Stimulated activated CD8-positive, alpha-beta memory T cell treated with anti-CD3 and anti-CD28 coated beads, Interleukin-7, amount 100 ng/mL, for 48 hours (primary cell): ENCODE results near the gene CTNNA2.

Experiments used
- DNase-seq, 2 donors: peaks; one replicate each; pipeline ENCODE4 v3.0.0-alpha.2; 2020; ENCODE audit warnings: low read depth in 1 of 2; ENCODE audit errors: extremely low read depth in 1 of 2

Gene CTNNA2

DNA sequence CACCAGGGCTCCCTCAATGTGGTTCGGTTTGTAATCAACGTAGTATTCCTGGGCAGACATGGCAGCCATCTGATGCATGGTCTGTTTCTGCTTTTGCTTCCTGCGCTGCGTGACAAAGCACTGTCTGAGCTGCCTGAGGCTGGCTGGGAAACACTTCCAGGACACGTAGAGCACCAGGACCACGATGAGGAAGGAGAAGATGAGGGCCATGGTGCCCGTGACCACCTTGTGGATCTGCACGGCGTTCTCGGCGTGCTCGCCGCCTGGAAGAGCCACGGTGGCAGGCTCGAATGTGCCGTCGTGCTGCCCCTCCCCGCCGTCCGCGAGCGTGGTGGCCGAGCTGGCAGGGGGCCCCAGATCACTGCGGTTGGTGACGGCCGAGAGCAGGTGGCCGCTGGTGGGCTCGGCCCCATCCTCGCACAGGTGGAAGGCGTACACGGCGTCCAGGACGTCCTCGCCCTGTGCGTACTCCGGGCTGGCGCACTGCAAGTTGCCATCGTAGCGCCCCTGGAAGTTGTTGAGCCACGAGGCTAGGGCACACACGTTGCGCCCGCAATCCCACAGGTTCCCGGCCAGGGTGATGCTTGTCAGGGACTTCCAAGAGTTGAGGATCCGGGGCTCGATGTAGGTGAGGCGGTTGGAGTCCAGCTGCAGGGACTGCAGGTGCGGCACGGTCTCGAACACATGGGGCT lies 789.6 kb downstream of the CTNNA2 start:
- DNase-seq = no peak

DNA sequence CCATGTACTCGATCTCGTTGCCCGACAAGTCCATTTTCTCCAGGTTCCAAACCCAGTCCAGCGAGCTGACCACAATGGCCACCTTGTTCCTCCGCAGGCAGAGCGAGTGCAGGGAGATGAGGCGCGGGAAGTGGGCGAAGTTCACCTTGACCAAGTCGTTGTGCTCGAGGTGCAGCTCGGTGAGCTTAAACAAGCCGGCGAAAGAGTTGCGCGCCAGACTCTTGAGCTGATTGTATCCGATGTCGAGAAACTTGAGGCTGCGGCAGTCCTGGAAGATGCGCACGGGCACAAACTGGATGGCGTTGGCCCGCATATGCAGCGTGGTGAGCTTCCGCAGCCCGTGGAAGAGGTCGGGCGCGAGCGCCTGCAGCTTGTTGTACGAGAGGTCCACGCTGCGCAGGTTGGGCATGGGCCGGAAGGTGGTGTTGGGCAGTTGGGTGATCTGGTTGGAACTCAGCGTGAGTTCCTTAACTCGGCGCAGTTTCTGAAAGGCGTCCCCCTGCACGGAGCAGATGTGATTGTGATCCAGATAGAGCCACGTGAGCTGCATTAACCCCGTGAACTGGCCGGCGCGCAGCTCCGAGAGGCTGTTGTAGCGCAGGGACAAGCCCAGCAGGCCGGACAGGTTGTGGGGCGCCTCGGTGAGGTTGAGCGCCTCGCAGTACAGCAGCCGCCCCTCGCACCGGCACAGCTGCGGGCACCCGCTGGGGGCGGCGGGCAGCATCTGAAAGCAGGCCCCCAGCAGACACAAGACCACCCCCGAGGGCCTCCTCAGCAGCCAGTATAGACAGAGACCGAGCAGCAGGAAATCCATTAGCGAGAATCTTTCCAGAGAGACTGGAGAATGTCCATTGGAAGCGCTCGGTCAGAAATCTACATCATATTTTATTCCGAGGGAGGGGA lies 790.4 kb downstream of the CTNNA2 start:
- no peak for DNase-seq

DNA sequence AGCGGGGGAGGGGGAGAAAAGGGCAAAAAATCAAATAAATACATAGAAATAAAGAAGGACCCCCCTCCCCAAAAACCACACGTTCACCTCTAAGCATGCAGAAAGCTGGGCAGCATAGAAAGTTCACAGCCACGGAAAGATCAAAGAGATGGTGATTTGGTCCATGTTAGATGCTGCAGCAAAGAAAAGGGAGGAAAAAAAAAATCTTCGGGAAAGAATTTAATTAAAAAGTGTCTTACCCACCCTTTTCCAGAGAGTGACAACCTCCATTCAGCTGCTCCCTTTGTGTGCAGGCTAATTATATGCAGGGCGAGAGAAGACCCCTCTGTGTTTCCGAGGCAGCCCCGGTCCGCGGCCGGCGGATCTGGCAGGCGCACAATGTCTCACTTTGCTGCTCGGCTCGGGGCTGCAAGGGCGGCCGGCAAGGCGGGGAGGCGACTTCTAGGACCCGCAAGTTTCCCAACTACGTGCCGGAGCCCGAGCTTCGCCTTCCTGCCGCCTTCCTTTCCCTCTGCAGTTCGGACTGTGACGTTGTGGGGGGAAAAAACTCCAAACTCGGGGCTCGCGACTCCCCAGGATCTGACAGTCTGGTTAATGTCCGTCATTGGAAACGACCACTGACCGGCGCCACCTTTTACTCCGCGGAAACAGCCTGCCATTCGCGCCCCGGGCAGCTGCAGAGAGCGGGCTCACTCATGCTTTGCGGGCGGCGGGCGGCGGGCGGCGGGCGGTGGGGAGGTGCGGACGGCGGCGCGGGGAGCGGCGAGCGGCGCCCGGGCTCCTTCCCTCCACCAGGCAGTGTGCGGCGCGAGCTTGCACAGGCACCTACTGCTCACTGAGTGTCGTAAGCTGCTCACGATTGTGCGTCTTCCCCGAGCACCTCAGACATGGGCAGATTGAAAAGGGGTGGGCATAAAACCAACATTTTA lies 791.3 kb downstream of the CTNNA2 start, which contains the start of gene LRRTM1:
Gene LRRTM1 (minus strand): TSS at position 844 of the 929 bp plus-strand sequence. CDS start 933 bp downstream, outside the sequence.
- no peak for DNase-seq

DNA sequence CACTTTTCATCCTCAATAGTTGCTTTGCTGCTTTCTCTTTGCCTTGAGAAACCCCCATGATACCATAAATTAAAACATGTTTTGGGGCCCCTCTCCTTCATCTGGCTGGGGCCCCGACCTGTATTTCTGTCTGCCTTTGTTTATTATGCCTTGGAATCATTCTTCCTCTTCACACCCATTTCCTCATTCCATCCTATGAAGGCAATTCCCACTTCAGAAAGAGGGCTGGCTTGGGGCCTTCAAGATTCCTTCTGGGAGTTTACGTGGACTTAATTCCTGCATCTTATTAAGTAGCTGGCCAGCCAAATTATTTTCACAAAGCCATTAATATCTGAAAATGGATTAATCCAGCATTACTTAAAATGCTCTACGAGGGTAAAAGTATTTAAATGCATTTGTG lies 798.5 kb downstream of the CTNNA2 start:
- DNase-seq = no peak

DNA sequence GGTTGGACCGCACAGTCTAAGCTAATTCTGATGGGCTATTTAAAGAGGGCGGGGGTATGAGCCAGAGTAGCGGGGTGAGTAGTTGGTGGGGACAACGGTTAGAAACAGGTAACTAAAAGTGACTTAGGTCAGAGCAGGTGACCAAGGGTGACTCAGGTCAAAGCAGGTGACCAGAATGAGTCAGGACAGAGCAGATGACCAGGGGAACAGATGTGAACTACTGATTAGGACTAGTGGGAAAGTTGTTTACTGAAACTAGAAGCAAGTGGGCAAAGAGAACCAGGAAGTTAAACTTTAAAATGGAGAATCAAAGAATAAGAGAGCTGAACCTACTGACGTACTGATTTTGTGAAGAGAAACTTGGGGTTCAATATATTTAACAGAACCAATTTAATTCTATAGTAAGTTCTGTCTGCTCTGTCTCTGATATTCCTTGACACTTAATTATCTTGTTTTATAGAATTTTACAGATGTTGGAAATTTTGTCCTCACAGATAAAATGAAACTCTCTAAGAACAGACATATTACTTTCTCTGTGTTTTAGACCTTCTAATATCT lies 799.5 kb downstream of the CTNNA2 start:
- DNase-seq = no peak

DNA sequence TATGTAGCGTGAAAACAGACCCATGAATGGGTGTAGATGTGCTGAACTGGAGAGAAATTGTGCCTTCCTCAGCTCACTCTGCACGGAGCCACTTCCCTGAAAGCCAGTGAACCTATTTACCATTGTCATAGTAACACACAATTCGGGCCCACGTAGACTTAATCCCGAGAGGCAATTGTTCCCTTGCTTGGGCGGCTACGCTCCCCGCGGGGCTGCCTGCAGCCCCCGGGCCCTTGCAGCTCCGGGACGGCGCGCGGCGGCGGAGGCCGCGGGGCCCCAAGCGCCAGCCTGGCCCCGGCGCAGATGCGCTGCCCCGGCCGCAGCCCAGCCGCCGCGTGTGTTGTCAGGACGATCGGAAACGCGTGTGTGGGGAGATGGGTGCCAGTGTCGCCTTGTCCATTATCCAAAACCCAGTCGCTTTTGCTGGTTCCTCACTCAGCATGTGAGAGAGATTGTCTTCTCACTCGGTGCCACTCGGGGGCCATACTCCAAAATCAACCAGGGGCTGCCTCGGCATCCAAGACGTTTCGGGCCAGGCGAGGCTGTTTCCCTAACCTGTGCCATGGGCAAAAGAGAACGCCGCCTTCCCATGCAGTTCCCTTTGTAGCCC lies 809.6 kb downstream of the CTNNA2 start:
- no peak for DNase-seq

DNA sequence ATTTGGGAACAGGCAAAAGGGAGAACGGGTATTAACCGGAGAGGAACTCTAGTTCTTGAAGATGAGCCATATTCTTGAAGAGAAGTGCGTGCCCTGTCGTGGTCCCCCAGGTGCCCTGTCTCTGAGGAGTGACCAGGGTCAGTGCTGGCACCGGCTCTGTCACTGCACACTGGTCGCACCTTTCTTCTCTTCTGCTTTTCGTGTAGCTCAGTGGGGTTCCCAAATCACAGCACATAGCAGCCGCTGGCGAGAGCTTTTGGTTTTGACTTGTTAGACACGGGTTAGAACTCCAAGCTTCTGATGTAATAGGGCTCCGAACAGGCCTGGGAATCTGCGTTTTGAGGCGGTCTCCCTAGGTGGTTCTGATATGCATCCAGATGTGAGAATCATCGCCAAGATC lies 810.1 kb downstream of the CTNNA2 start:
- no peak for DNase-seq

DNA sequence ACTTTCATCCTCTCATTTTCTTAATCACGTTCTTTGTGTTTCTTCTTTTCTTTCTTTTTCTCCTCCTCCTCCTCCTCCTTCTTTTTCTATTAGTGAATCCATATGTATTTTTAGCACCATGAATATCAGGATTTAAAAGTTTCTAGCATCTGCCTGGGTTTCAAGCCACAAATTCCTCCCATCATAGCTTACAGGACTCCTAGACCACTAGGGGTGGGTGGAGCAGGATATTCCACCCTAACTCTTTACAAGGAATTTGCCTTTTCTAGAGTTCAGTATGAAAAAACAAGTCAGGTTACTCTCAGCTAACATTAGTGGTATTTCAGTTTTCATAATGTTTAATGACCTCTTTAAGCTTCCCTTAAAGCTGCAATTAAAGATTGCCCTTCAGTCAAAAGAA lies 810.8 kb downstream of the CTNNA2 start:
- DNase-seq = no peak

DNA sequence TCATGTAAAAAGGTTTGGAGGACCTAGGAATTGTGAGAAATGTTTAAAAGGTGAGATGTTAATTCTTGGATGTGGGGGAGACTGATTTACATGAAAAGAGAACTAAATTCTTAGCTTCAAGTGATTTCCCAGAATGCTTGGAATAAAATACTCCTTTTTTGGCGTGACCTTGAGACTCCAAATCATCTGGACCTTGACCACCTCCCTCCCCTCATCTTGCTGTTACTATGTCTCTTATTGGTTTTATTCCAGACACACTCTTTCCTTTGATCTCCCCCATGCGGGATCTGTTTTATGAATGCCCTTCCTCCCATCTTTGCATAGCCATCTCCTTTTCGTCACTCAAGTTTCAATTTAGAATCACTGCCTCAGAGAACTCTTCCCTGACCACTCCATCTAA lies 811.7 kb downstream of the CTNNA2 start:
- DNase-seq = no peak

DNA sequence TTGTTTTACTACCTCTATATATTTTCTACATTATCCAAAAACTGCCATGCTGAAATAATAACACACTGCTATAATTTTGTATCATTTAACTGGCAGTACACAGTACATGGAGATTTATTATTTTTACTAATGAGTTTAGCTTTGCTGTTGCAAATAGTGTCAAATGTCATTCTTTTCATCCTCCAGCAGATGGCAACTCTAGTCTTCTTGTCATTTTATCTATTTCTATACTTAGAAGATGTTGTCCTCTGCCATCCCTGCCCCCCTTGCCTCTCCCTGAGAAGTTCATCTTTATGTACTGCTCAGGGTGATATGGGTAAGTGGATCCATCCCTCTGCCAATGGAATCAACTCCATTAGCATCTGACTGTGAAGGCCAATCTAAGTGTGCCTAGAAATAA lies 813.4 kb downstream of the CTNNA2 start:
- no peak for DNase-seq

DNA sequence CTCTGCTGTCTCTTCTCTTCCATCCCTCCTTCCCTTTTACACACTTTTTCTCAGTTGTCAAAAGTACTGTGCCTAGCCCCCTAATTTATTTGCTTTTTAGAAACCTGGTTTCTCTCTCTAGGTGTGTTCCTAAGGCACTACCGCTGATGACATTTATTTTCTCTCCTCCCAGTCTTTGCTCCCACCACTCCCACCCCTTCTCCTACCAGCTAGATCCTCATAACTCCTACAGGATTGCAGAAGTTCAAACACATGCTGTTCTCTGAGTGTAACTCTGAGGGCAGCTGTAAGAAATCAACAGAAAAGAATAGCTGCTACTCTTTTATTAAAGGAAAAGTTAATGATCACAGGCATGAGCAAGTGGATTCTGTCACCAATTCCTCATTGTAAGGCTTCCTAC lies 814.0 kb downstream of the CTNNA2 start:
- no peak for DNase-seq

DNA sequence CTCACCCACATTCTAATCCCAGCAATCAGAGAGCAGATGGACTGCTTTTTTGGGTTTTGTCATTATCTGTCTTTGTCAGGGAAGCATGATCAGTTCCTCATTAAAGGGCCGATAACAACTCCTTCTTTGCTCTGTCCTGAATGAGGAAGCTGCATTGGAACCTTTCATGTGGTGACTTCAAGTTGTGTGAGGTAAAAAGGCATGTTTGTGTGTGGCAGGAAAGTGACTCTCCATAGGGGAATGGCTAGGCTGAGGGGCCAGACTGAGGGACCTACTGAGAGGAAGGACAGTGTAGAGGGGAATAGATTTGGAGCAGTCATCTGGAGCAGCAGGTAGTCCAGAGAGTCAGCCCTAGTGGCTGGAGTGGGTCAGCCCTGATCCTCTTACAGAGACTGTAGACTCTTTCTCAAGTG lies 815.3 kb downstream of the CTNNA2 start:
- DNase-seq = no peak

DNA sequence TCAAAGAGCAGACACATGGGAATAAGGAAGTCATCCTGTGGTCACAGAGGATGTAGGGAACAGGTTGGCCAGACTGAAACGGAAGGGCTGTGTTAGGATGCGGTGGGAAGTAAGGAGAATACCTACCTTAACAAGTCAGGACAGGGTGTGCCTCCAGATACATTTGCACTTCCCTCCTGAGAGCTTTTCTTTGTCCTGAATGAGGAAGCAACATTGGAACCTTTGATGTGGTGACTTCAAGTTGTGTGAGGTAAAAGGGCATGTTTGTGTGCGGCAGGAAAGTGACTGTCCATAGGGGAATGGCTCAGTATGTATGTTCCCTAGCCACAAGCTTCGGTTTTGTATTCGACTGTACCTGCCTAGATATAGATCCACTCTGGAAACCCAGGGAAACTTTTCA lies 816.6 kb downstream of the CTNNA2 start:
- DNase-seq = no peak

DNA sequence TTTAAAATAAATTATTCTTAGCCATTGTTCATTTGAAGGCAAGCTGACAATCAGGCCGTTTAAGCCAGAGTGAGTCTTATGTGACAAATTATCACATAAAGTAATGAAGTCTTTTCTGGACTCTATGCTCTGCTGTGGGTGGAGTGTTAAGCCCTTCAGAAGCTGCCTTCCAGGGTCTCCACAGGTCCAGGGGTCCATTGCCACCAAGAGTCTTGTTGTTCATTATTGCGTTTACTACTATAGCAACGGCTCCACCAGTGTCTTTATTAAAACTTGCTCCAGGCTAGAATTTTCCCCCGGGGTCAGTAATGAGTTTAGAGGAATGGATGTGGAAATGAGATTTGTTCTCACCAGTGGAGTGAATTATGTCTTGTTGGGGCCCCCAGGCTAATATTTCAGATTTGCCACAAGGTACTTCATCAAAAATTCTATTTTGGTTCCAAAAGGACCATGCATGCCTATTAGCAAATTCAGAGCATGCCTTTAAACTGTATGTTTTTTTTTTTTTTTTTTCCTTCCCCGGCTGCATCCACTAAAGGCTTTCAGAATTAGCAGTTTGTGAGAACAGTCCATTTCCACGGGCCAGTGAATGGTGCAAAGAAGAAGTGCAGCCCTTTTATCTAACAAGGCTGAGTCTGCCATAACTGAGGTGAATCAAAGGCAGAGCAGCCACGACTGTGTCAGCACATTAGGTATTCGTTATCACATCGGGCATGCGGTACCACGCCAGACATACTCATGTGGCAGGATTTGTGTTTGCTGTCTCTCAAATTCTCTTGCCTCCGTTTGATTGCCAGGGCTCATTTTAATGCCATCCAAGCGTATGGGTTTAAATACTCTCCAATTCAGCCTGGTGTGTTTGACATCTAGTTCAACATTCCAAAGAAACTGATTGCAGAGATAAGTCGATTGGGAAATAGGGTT lies 817.9 kb downstream of the CTNNA2 start:
- DNase-seq = no peak

DNA sequence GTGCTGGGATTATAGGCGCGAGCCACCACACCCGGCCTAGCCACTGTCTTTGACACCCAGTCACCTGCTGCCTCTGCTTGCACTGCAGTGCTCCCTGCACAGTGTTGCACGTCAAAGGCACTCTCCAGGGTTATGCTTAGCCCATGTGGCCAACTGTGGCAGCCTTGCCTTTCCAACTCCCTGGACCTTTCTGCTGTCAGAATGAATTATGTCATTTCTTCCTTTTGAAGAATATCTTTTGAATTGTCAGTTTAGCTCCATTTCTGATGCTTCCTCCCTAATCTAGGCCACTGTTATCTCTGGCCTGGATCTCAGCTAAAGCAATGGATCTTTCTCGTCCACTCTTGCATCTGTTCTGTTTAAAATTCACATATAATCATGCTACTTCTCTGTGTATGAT lies 821.0 kb downstream of the CTNNA2 start:
- no peak for DNase-seq

DNA sequence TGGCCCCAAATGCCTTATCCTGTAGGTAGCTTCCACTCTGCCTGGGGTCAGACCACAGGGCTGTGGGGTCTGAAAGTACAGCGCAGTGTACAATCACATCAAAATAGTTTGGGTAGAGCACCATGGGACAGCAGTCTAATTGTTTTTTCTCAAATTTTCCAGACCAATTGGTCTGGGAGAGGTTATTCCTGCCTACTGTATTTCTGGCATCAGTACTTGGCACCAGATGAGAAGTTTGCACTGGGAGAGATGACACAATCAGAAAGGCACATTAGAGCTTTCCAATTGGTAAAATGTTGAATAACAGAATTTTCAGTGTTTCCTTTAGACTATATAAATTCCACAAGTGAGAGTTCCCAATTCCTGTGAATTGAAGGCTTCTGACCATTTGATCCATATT lies 822.6 kb downstream of the CTNNA2 start:
- no peak for DNase-seq

DNA sequence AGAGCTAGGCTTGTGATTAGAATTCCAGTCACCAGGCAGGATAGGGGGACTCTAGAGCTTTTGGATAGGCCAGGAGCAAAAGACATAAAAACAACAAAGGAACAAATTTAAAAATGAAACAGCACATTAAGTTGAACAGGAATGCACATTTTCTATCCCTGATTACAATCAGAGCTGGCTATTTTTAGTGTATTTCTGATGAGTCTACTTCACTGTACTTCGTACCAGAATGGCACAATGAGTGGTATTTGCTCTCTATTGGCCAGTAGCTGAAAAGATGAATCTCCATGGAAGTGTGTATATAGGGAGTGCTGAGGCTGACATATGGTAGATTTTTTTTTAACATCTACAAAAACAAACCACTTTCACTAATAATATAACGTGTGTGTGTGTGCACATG lies 825.9 kb downstream of the CTNNA2 start:
- no peak for DNase-seq

DNA sequence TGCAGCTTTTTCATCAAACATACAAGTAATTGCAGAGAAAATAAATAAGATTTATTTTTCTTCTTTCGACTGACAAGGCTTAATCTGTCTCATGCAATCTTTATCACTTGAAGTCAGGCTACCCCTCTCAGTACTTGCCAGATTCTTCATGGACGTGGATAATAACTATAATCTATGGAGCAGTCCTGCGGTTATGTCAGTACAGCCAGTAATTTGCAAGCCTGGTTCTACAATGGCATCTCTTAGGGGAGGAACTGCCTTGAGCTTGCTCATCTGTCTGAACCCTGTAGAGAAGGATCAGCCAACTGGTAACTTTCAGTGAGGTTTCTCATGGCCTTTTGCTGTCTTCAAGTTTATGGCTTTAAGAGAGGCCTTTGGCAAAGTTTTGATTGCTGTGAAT lies 827.2 kb downstream of the CTNNA2 start:
- DNase-seq = no peak

DNA sequence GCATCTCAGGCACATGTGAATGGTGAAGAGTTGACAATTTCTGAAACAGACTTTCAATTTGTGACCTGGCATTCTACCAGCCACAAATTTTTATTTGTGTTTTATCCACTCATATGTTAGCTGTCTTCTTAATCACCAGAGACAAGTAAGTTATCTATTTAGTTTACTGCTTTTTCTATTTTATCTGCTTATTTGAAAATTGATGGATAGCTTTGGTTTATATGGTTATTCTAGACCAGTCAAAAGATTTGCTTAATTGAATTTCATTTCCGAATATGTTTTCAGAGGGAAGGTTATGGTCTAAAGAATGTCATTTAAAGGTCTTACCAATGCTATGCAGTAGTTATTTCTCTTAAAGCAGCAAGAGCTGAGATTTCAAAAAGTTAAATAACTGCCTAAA lies 835.2 kb downstream of the CTNNA2 start:
- DNase-seq = no peak
